Measurements from ENCODE around the gene GDF9. TPM values are rescaled to one million over a fixed set of nuclear protein-coding genes. Genes with fewer than 3 reads are reported as not detected.
A peak's percentile ranks its signal among the peaks of the same experiment; 100 is the strongest.

The GDF9 gene
- total and polyA plus RNA-seq, 2 experiments from 2014 or later = 0.45 to 1.8 TPM

- no peaks in the 10 kb centered on the region for H3K4me1 ChIP-seq (ENCODE audit: low read depth)
- H3K9me3 ChIP-seq (ENCODE audit: low read depth) = no peaks in the 10 kb centered on the region
- TF ChIP-seq CTCF (IDR thresholded peaks at IDR 0.05; ENCODE audit: low read depth, low read length) = no peak
- H3K36me3 ChIP-seq = no peaks in the 10 kb centered on the region
- DNase-seq (ENCODE audit: low read depth in 1 of 2, low spot score in 1 of 2) = peak; percentile 66 to 82
- H3K27me3 ChIP-seq = peaks cover 58% of the 10 kb centered on the region
- peak within 1 kb of the TSS; percentile 47 for H3K4me3 ChIP-seq
- no peak within 1 kb of the TSS for H3K27ac ChIP-seq
Observed at GRCh38 chr5:132830436-132831094, 35.7 kb downstream of the GDF9 start, which contains the start of gene SHROOM1. TSS of gene SHROOM1 (minus strand) at chr5:132830647. CDS start at chr5:132826140, 4,507 bp downstream.

DNA sequence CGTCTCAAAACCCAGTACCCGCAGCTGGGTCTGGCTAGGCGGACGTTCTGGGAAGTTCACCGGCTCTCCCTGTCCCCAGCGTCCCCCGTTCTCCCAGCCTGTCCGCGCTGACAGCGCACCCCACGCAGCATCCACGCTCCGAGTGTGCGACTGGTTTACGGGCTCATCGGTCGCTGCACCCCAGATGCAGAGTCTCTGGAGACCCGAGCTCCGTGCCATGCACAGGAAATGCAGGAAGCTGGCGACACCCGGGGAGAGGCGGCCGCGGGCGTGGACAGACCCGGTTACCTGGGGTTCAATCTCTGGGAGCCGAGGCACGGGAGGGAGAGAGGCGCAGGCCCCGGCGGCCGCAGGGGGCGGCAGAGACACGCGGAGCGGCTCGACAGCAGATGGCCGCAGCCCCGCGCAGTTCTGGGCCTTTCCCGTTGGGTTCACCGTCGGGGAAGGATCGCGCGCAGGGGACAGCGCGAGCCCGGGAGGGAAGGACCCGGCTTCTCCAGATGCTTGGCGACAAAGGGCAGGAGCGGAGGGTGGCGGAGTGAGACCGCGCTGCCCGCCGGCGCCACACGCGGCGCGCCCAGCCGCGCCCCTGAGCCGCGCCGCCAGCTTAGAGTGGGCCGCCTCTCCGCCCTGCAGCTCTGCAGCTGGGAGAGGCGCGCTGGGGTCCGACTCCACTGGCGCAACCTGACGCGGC lies 36.4 kb downstream of the GDF9 start:
- DNase-seq (ENCODE audit: low read depth in 1 of 2, low spot score in 1 of 2) = peak; percentile 75 to 81
- TF ChIP-seq CTCF (IDR thresholded peaks at IDR 0.05; ENCODE audit: low read depth, low read length) = peak; percentile 93
- Histone ChIP-seq H3K4me3 (peak overlapping the region; percentile 47), H3K27ac (no peak overlapping the region), H3K27me3 (peaks cover 65% of the 10 kb centered on the region), H3K36me3 (no peaks in the 10 kb centered on the region), H3K4me1 (ENCODE audit: low read depth) (no peaks in the 10 kb centered on the region), H3K9me3 (ENCODE audit: low read depth) (no peaks in the 10 kb centered on the region)

- Histone ChIP-seq H3K4me1 (ENCODE audit: low read depth) (no peaks in the 10 kb centered on the region), H3K36me3 (no peaks in the 10 kb centered on the region), H3K9me3 (ENCODE audit: low read depth) (no peaks in the 10 kb centered on the region), H3K27me3 (peaks cover 72% of the 10 kb centered on the region), H3K27ac (no peak overlapping the region), H3K4me3 (no peak overlapping the region)
- no peak for DNase-seq (ENCODE audit: low read depth in 1 of 2, low spot score in 1 of 2)
- no peak for TF ChIP-seq CTCF (IDR thresholded peaks at IDR 0.05; ENCODE audit: low read depth, low read length)
Observed at GRCh38 chr5:132828846-132829494, 37.3 kb downstream of the GDF9 start.

DNA sequence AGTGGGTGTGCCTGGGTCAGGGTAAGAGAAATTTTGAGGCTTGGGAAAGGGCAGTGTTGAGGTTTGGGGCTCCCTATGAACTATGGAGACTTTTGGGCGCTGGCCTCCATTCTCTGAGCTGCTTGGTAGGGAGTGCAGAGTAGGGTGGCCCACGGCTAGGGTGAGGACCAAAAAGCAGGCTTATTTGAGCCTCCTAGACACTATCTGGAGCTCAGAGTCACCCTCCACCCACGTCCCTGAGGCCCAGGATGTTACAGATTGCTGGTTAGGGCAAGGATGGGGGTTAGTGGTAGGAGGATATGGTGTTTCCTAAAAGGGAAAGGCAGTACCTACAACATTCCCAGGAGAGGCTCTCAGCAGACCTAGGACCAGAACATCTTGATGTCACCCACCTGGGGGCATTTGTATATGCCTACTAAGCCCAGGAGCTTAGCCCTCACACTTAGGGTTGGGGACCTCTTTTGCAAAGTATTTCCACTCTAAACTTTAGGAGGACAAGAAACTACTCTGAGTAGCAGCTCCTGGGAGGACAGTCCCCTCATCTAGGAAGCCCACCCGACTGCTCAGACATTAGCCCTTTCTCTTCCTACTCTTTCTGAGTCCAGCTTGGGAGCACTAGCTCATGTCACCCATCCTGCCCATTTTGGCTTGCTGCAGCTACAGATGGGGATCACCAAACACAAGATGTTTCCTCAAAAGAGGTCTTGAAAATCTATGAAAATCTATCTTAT lies 38.2 kb downstream of the GDF9 start:
- no peak for DNase-seq (ENCODE audit: low read depth in 1 of 2, low spot score in 1 of 2)
- Histone ChIP-seq H3K4me3 (no peak overlapping the region), H3K36me3 (no peaks in the 10 kb centered on the region), H3K27me3 (peaks cover 70% of the 10 kb centered on the region), H3K9me3 (ENCODE audit: low read depth) (no peaks in the 10 kb centered on the region), H3K27ac (no peak overlapping the region), H3K4me1 (ENCODE audit: low read depth) (peaks cover 6% of the 10 kb centered on the region)
- TF ChIP-seq CTCF (IDR thresholded peaks at IDR 0.05; ENCODE audit: low read depth, low read length) = no peak

GRCh38 chr5:132826424-132827082 lies 39.7 kb downstream of the GDF9 start:
- H3K27me3 ChIP-seq = peaks cover 65% of the 10 kb centered on the region
- no peaks in the 10 kb centered on the region for H3K9me3 ChIP-seq (ENCODE audit: low read depth)
- no peak for TF ChIP-seq CTCF (IDR thresholded peaks at IDR 0.05; ENCODE audit: low read depth, low read length)
- DNase-seq (ENCODE audit: low read depth in 1 of 2, low spot score in 1 of 2) = no peak
- no peak overlapping the region for H3K27ac ChIP-seq
- H3K36me3 ChIP-seq = no peaks in the 10 kb centered on the region
- H3K4me1 ChIP-seq (ENCODE audit: low read depth) = peaks cover 6% of the 10 kb centered on the region
- no peak overlapping the region for H3K4me3 ChIP-seq

Data from cardiac muscle cell (in vitro differentiated cells and primary cell).